Mesothelial cell of epicardium (in vitro differentiated cells): ENCODE measurements around the gene SETBP1. TPM values are rescaled to one million over a fixed set of nuclear protein-coding genes. Genes with fewer than 3 reads are reported as not detected.

Experiments
- DNase-seq, 2 experiments: peaks; one replicate each; pipeline ENCODE4 v3.0.0; 2021; ENCODE audit warnings: low spot score in 2 of 2; ENCODE audit not compliant: unreplicated experiment in 2 of 2
- H3K27ac Mint-ChIP-seq: 2 replicates; pipeline ENCODE4 v1.8.0; 2021; ENCODE audit warnings: mixed read lengths
- H3K27me3 Mint-ChIP-seq: 2 replicates; pipeline ENCODE4 v1.8.0; 2021; ENCODE audit warnings: low read depth, mixed read lengths
- H3K36me3 Mint-ChIP-seq: 2 replicates; pipeline ENCODE4 v1.8.0; 2021; ENCODE audit warnings: mixed read lengths
- H3K4me1 Mint-ChIP-seq: 2 replicates; pipeline ENCODE4 v1.8.0; 2021; ENCODE audit warnings: mixed read lengths
- H3K4me3 Mint-ChIP-seq: 2 replicates; pipeline ENCODE4 v1.8.0; 2021; ENCODE audit warnings: mild to moderate bottlenecking, moderate library complexity, mixed read lengths
- H3K9me3 Mint-ChIP-seq: 2 replicates; pipeline ENCODE4 v1.8.0; 2021; ENCODE audit warnings: mixed read lengths
- total RNA-seq: library from RNA; stranded (reverse); gene quantifications from 3 replicates; pipeline ENCODE4 v1.2.1, GENCODE V29; 2021
- TF ChIP-seq, protein P1 (sequence below): fragments of 200-600 bp; sonication (generic); IDR thresholded peaks from one replicate; pipeline ENCODE4 v1.5.0; 2021; ENCODE audit warnings: antibody characterized with exemption; ENCODE audit not compliant: unreplicated experiment

The SETBP1 gene
- total RNA-seq, 1 donor from 2014 or later, result 47.7 TPM

DNA sequence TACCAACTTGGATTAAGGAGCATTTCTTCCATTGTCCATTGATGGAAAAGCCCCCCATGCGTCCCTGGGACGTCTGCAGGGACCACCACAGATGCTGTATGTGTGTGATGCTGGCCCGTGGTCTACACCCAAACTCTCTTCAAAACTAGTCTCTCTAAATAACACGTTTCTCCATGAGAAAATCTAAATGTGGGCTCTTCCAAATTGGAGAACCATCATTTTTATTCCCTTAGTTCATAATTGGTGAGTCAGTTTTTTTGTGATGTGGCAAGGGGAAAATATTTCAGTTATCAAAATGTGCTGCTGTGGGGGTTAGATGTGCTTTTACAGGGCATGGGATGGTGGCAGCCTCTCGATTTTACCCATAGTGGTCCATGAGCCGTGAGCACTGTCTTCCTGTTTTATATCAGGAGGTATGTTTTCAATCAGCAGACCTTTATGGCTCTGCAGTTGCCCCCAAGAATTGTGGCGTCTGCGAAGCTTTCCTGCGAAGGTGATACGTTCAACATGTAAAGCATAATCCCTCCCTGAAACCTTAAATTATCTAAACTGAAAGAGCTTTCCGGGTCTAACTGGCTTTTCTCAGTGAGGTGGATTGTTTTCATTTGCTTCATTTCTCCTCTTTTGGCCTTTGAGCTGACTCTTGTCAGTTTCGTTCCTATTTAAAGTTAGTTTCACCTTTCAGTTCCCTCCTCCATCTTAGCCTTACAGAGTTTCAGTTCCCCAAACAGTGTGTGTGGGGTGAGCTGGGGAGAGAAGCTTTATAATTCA lies 78.4 kb downstream of the SETBP1 start:
- Mint-ChIP-seq H3K4me1 (peaks cover 12% of the 10 kb centered on the region), H3K4me3 (no peak overlapping the region), H3K27me3 (no peaks in the 10 kb centered on the region), H3K36me3 (peaks cover 7% of the 10 kb centered on the region), H3K27ac (no peak overlapping the region), H3K9me3 (no peaks in the 10 kb centered on the region)
- DNase-seq, result no peak
- TF ChIP-seq, protein P1, sequence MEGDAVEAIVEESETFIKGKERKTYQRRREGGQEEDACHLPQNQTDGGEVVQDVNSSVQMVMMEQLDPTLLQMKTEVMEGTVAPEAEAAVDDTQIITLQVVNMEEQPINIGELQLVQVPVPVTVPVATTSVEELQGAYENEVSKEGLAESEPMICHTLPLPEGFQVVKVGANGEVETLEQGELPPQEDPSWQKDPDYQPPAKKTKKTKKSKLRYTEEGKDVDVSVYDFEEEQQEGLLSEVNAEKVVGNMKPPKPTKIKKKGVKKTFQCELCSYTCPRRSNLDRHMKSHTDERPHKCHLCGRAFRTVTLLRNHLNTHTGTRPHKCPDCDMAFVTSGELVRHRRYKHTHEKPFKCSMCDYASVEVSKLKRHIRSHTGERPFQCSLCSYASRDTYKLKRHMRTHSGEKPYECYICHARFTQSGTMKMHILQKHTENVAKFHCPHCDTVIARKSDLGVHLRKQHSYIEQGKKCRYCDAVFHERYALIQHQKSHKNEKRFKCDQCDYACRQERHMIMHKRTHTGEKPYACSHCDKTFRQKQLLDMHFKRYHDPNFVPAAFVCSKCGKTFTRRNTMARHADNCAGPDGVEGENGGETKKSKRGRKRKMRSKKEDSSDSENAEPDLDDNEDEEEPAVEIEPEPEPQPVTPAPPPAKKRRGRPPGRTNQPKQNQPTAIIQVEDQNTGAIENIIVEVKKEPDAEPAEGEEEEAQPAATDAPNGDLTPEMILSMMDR, result no peak

DNA sequence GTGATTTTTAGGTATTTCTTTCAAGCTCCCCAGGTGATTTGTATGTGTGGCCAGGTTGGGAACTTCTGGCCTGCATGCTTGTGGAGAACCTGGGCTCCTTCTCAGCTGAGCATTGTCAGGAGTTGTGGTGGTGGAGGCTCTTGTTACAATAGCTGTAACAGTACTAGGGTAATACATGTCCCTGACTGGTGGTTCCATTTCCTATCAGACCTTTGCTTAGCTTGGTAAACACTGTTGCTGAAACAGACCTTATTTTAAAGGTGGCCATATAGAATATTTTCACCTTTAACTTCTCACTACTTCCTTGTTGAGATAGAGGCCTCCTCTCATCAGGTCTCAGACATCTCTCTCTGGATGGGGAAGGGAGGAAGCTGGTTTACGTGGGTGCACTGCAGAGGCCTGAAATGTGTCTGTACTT lies 79.2 kb downstream of the SETBP1 start:
- H3K4me1 Mint-ChIP-seq, result peaks cover 12% of the 10 kb centered on the region

DNA sequence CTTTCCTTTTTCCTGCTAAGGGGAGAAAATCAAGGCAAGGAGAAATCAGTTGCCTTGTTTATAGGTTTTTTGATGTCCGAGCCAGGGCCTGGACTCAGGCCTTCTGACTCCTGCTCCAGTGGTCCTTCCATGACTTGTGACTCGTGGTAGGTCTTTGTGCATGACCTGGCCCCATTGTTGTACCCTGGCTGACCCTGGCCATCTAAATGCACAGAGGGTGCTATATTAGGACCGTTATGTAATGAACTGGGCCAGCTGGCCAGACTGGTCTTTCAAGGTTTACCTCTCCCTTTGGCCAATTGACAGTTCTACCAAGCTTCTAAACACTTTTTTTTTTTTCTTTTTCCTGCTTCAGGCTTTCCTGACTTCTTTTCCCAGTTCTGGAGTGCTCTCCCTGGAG lies 81.1 kb downstream of the SETBP1 start:
- H3K36me3 Mint-ChIP-seq, result peaks cover 16% of the 10 kb centered on the region
- DNase-seq, result no peak
- peaks cover 5% of the 10 kb centered on the region for H3K9me3 Mint-ChIP-seq
- no peak overlapping the region for H3K4me3 Mint-ChIP-seq
- no peaks in the 10 kb centered on the region for H3K27me3 Mint-ChIP-seq
- TF ChIP-seq, protein P1, result no peak
- peaks cover 18% of the 10 kb centered on the region for H3K4me1 Mint-ChIP-seq
- H3K27ac Mint-ChIP-seq, result no peak overlapping the region

More for the DNA sequence above, 79.2 kb downstream of the SETBP1 start:
- DNase-seq, result no peak
- Mint-ChIP-seq H3K27ac (peak overlapping the region; percentile 63), H3K36me3 (peaks cover 11% of the 10 kb centered on the region), H3K27me3 (no peaks in the 10 kb centered on the region), H3K4me3 (no peak overlapping the region), H3K9me3 (peaks cover 3% of the 10 kb centered on the region)
- TF ChIP-seq, protein P1, result no peak

DNA sequence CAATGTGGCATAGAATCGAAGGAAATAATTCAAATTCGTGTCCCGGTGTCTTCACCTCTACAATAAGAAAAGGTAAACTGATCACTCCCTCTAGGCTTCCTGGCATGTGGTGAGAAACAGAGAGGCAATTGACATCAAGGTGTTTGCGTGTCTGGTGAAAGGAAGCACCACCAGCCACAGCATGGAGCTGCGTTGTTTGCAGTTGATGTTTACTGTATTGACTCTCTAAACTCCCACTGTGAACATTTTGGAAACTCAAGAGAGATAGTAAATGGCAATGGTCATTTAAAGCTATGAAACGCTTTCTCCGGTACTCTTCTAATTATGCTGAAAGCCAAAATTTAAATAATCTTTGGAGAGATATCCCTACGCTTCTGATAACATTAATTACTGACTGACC lies 82.6 kb downstream of the SETBP1 start:
- Mint-ChIP-seq H3K36me3 (peaks cover 16% of the 10 kb centered on the region), H3K9me3 (peaks cover 5% of the 10 kb centered on the region), H3K4me3 (no peak overlapping the region), H3K4me1 (peaks cover 18% of the 10 kb centered on the region), H3K27me3 (no peaks in the 10 kb centered on the region), H3K27ac (no peak overlapping the region)
- no peak for DNase-seq
- TF ChIP-seq, protein P1, result no peak

DNA sequence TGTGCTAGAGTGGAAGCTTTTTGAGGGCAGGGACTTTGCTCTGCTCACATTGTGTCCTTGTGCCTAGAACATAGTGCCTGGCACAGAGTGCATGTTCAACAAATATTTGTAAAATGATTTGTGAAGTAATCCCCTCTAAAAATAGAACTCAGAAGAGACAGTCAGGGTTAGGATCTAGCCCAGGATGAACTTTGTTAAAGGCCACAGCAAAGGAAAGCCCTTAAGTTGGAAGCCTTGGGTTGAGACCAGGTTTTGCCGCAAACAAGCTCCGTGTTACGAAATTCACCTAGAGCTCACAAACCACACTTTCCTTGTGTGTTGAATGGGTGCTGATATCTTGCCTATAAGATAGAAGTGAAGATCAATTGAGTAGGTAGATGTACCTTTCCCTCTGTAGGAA lies 84.2 kb downstream of the SETBP1 start:
- no peak overlapping the region for H3K27ac Mint-ChIP-seq
- H3K27me3 Mint-ChIP-seq, result no peaks in the 10 kb centered on the region
- TF ChIP-seq, protein P1, result no peak
- H3K9me3 Mint-ChIP-seq, result peaks cover 5% of the 10 kb centered on the region
- no peak for DNase-seq
- no peak overlapping the region for H3K4me3 Mint-ChIP-seq
- peaks cover 12% of the 10 kb centered on the region for H3K36me3 Mint-ChIP-seq
- H3K4me1 Mint-ChIP-seq, result peaks cover 11% of the 10 kb centered on the region
